Progenitor cell of endocrine pancreas (in vitro differentiated cells): ENCODE results near the gene CACNA2D4. TPM values are rescaled to one million over a fixed set of nuclear protein-coding genes. Genes with fewer than 3 reads are reported as not detected.
A peak's percentile ranks its signal among the peaks of the same experiment; 100 is the strongest.

ENCODE experiments used
- DNase-seq: peaks from one replicate; pipeline ENCODE4 v3.0.0; 2021; ENCODE audit warnings: low spot score; ENCODE audit not compliant: unreplicated experiment
- H3K27ac Mint-ChIP-seq: 2 replicates; pipeline ENCODE4 v1.8.0; 2021; ENCODE audit warnings: mild to moderate bottlenecking, moderate library complexity, mixed read lengths
- H3K27me3 Mint-ChIP-seq: 2 replicates; pipeline ENCODE4 v1.8.0; 2021; ENCODE audit warnings: mixed read lengths
- H3K36me3 Mint-ChIP-seq: 2 replicates; pipeline ENCODE4 v1.8.0; 2022; ENCODE audit warnings: mixed read lengths; ENCODE audit not compliant: insufficient read depth
- H3K4me1 Mint-ChIP-seq: 2 replicates; pipeline ENCODE4 v1.8.0; 2021; ENCODE audit warnings: low read depth, mixed read lengths
- H3K4me3 Mint-ChIP-seq: 2 replicates; pipeline ENCODE4 v1.8.0; 2021; ENCODE audit warnings: low read depth, mild to moderate bottlenecking, moderate library complexity, mixed read lengths
- H3K9me3 Mint-ChIP-seq: 2 replicates; pipeline ENCODE4 v1.8.0; 2021; ENCODE audit warnings: low read depth, mixed read lengths
- total RNA-seq: library from RNA; stranded (reverse); gene quantifications from 2 replicates; pipeline ENCODE4 v1.2.1, GENCODE V29; 2021
- TF ChIP-seq, protein P1 (sequence below): fragments of 200-600 bp; sonication (generic); IDR thresholded peaks from one replicate; pipeline ENCODE4 v1.5.0; 2021; ENCODE audit warnings: antibody characterized with exemption, mild to moderate bottlenecking; ENCODE audit not compliant: unreplicated experiment

The CACNA2D4 gene
- total RNA-seq, 1 donor from 2014 or later: 0.34 TPM

DNA sequence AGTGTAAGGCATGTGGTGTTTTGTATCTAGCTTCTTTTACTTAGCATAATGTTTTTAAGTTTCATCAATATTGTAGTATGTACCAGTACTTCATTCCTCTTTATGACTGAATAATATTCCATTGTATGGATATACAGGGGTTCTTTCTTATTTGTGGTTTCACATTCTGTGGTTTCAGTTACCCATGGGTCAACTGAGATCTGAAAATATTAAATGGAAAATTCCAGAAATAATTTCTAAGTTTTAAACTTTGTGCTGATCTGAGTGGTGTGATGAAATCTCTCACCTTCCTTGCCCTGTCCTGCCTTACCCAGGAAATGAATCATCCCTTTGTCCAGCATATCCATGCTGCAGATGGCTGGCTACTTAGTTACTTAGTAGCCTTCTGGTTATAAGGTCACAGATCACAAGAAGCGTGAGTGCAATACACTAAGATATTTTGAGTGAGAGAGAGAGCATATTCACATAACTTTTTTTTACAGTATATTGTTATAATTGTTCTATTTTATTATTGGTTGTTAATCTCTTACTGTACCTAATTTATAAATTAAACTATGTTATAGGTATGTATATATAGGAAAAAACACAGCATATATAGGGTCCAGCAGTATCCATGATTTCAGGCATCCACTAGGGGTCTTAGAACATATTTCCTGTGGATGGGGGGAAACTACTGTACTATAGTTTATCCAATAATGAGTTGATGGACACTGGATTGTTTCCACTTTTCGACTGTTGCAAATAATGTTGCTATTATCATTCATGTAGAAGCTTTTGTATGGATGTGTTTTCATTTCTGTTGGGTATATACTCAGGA, 157.7 kb downstream of the CACNA2D4 start:
- peaks cover 23% of the 10 kb centered on the region for H3K36me3 Mint-ChIP-seq
- H3K27me3 Mint-ChIP-seq: no peaks in the 10 kb centered on the region
- DNase-seq: no peak
- H3K27ac Mint-ChIP-seq: no peak overlapping the region
- peaks cover 31% of the 10 kb centered on the region for H3K4me1 Mint-ChIP-seq
- TF ChIP-seq, protein P1, sequence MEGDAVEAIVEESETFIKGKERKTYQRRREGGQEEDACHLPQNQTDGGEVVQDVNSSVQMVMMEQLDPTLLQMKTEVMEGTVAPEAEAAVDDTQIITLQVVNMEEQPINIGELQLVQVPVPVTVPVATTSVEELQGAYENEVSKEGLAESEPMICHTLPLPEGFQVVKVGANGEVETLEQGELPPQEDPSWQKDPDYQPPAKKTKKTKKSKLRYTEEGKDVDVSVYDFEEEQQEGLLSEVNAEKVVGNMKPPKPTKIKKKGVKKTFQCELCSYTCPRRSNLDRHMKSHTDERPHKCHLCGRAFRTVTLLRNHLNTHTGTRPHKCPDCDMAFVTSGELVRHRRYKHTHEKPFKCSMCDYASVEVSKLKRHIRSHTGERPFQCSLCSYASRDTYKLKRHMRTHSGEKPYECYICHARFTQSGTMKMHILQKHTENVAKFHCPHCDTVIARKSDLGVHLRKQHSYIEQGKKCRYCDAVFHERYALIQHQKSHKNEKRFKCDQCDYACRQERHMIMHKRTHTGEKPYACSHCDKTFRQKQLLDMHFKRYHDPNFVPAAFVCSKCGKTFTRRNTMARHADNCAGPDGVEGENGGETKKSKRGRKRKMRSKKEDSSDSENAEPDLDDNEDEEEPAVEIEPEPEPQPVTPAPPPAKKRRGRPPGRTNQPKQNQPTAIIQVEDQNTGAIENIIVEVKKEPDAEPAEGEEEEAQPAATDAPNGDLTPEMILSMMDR: no peak
- H3K4me3 Mint-ChIP-seq: no peak overlapping the region
- H3K9me3 Mint-ChIP-seq: no peaks in the 10 kb centered on the region

DNA sequence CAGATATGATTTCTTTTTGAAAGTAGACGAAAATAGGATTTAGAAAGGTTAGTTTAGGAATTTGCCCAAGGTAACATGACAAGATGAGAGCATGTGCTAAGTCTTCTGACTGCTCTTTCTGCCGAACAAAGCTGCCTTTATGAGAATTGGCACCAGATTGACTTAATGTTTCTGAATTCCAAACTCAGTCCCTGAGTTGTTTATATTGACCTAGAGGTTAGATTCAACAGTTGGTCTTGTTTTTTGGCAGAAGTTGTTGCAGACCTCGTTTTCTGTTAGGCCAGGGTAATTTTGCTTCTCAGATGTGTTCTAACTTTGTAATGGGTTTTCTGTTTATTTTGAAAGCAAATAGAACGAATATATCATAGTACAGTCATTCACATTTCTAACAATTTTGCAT, 159.6 kb downstream of the CACNA2D4 start:
- DNase-seq: no peak
- TF ChIP-seq, protein P1: no peak
- no peak overlapping the region for H3K4me3 Mint-ChIP-seq
- H3K9me3 Mint-ChIP-seq: no peaks in the 10 kb centered on the region
- no peaks in the 10 kb centered on the region for H3K27me3 Mint-ChIP-seq
- H3K36me3 Mint-ChIP-seq: peaks cover 34% of the 10 kb centered on the region
- no peak overlapping the region for H3K27ac Mint-ChIP-seq
- peaks cover 21% of the 10 kb centered on the region for H3K4me1 Mint-ChIP-seq

DNA sequence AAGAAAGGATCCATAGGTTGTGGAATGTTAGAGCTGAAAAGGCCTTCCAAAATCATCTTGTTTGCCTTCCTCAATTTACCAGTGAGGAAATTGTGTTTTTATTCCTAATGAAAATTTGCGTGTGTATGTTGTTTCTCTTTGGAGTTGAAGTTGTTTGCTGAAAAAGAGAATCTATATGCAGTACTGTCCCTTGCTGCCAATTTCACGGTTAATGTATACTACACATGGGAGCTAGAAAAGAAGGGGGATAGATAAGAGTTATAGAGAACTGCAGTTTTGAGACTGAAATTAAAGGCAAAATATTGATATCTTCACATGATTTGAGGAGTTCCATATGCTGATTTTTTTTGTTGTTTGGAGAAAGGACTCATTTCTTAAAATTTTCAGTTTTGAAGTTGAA, 160.1 kb downstream of the CACNA2D4 start:
- no peak for DNase-seq
- peaks cover 19% of the 10 kb centered on the region for H3K4me1 Mint-ChIP-seq
- TF ChIP-seq, protein P1: no peak
- no peaks in the 10 kb centered on the region for H3K27me3 Mint-ChIP-seq
- peaks cover 34% of the 10 kb centered on the region for H3K36me3 Mint-ChIP-seq
- peak overlapping the region; percentile 4 for H3K27ac Mint-ChIP-seq
- no peaks in the 10 kb centered on the region for H3K9me3 Mint-ChIP-seq
- no peak overlapping the region for H3K4me3 Mint-ChIP-seq

DNA sequence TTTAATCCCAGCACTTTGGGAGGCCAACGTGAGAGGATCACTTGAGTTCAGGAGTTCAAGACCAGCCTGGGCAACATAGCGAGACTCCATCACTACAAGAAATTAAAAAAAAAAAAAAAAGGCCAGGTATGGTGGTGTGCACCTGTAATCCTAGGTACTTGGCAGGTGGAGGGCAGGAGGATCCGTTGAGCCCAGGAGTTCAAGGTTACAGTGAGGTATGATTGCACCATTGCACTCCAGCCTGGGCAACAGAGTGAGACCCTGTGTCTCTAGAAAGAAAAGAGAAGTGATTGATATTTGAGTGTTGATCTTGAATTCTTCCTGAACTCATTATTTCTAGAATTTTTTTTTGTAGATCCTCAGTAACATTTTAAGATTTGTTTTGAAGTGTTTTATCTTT, 168.2 kb downstream of the CACNA2D4 start:
- Mint-ChIP-seq H3K9me3 (peaks cover 32% of the 10 kb centered on the region), H3K27me3 (no peaks in the 10 kb centered on the region), H3K27ac (no peak overlapping the region), H3K4me3 (no peak overlapping the region), H3K36me3 (peaks cover 51% of the 10 kb centered on the region), H3K4me1 (peaks cover 7% of the 10 kb centered on the region)
- TF ChIP-seq, protein P1: no peak
- no peak for DNase-seq

DNA sequence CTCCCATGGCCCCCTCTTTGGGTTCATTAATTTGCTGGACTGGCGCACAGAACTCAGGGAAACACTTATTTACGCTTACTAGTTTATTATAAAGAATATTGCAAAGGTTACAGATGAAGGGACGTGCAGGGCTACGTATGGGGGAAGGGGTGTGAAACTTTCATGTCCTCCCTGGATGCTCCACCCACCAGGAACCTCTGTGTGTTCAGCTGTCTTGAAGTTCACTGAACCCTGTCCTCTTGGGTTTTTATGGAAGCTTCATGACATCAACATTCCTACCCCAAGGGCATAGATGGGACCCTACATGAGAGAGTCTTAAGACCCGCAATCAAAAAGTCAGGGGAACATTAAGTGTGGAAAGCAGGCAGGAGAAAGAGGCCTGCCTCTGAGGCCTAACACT, 169.4 kb downstream of the CACNA2D4 start:
- peaks cover 45% of the 10 kb centered on the region for H3K36me3 Mint-ChIP-seq
- H3K27me3 Mint-ChIP-seq: no peaks in the 10 kb centered on the region
- TF ChIP-seq, protein P1: no peak
- no peak for DNase-seq
- peaks cover 35% of the 10 kb centered on the region for H3K9me3 Mint-ChIP-seq
- no peak overlapping the region for H3K4me3 Mint-ChIP-seq
- H3K27ac Mint-ChIP-seq: no peak overlapping the region
- H3K4me1 Mint-ChIP-seq: peaks cover 7% of the 10 kb centered on the region
